Fibroblast of pulmonary artery (primary cell): Measurements from ENCODE around the gene PCDHGA11.

Experiments used
- DNase-seq: peaks from one replicate; pipeline ENCODE4 v3.0.0-alpha.2; 2010; ENCODE audit warnings: low read depth
- H3K4me3 ChIP-seq: replicated peaks from 2 replicates; pipeline ENCODE4 v1.5.1; 2011; ENCODE audit warnings: low read depth, mild to moderate bottlenecking, control low read depth, low read length, moderate library complexity
- CTCF ChIP-seq: IDR thresholded peaks from 2 replicates; pipeline ENCODE4 v1.5.1; 2011; ENCODE audit warnings: mild to moderate bottlenecking, control low read depth, low read length, inconsistent platforms; ENCODE audit errors: missing control alignments

The PCDHGA11 gene

GRCh38 chr5:141383345-141383744 lies 37.5 kb upstream of the PCDHGA11 start:
- peak overlapping the region; percentile 57 for H3K4me3 ChIP-seq
- no peak for TF ChIP-seq CTCF
- no peak for DNase-seq

- no peak for DNase-seq
- no peak overlapping the region for H3K4me3 ChIP-seq
- no peak for TF ChIP-seq CTCF
These were observed 36.2 kb upstream of the PCDHGA11 start for GRCh38 chr5:141384471-141385267.

- peak; percentile 74 for DNase-seq
- peak within 1 kb of the TSS; percentile 57 for H3K4me3 ChIP-seq
- TF ChIP-seq CTCF, result peak; percentile 59
These were observed 33.1 kb upstream of the PCDHGA11 start, which contains the start of gene PCDHGB4 for GRCh38 chr5:141387557-141388311. Gene PCDHGB4, plus strand, starts transcription at chr5:141387698. Its CDS starts 187 bp downstream, at chr5:141387885.

GRCh38 chr5:141388661-141389060 lies 32.2 kb upstream of the PCDHGA11 start:
- DNase-seq, result no peak
- TF ChIP-seq CTCF, result no peak
- H3K4me3 ChIP-seq, result no peak overlapping the region

GRCh38 chr5:141389153-141390042 lies 31.5 kb upstream of the PCDHGA11 start:
- no peak for TF ChIP-seq CTCF
- no peak overlapping the region for H3K4me3 ChIP-seq
- no peak for DNase-seq

- no peak within 1 kb of the TSS for H3K4me3 ChIP-seq
- peak; percentile 17 for TF ChIP-seq CTCF
- peak; percentile 33 for DNase-seq
These were observed 28.2 kb upstream of the PCDHGA11 start, which contains the start of gene PCDHGA8 for GRCh38 chr5:141392429-141393198. Gene PCDHGA8, plus strand, starts transcription at chr5:141392633. Its CDS starts 181 bp downstream, at chr5:141392814.
